NB4 (cell line): ENCODE data around the gene C5AR2.

Source experiments
- MYC ChIP-seq: IDR thresholded peaks from 2 replicates; pipeline ENCODE4 v1.6.1; 2011; ENCODE audit warnings: low read depth, low read length
- TF ChIP-seq, protein P1 (sequence below): IDR thresholded peaks from one replicate; pipeline ENCODE4 v1.5.1; 2012; ENCODE audit warnings: low read depth, low read length

GRCh38 chr19:47305309-47305751 is 26.6 kb upstream of the C5AR2 start:
- TF ChIP-seq, protein P1, sequence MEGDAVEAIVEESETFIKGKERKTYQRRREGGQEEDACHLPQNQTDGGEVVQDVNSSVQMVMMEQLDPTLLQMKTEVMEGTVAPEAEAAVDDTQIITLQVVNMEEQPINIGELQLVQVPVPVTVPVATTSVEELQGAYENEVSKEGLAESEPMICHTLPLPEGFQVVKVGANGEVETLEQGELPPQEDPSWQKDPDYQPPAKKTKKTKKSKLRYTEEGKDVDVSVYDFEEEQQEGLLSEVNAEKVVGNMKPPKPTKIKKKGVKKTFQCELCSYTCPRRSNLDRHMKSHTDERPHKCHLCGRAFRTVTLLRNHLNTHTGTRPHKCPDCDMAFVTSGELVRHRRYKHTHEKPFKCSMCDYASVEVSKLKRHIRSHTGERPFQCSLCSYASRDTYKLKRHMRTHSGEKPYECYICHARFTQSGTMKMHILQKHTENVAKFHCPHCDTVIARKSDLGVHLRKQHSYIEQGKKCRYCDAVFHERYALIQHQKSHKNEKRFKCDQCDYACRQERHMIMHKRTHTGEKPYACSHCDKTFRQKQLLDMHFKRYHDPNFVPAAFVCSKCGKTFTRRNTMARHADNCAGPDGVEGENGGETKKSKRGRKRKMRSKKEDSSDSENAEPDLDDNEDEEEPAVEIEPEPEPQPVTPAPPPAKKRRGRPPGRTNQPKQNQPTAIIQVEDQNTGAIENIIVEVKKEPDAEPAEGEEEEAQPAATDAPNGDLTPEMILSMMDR = peak; percentile 100
- peak; percentile 70 for TF ChIP-seq MYC
